GM18505 (cell line): ENCODE results near the gene CTAG2.
"Not testable (repeated sequence)": the region's sequence is repeated elsewhere in the genome, so short reads cannot be mapped to it uniquely, and the experiment has no call there.

Experiments
- ATAC-seq: cut with Tn5 transposase; IDR thresholded peaks from one replicate; pipeline ENCODE4 v1.9.1; 2021; ENCODE audit not compliant: unreplicated experiment
- POLR2A ChIP-seq: IDR thresholded peaks from 4 replicates; pipeline ENCODE4 v1.6.1; 2011; ENCODE audit warnings: borderline replicate concordance; ENCODE audit not compliant: insufficient read depth, insufficient read length; ENCODE audit errors: extremely low read depth

Gene CTAG2

GRCh38 chrX:154655786-154656185 lies 2.4 kb upstream of the CTAG2 start:
- TF ChIP-seq POLR2A = no peak
- no peak for ATAC-seq

GRCh38 chrX:154655346-154655745 lies 2.0 kb upstream of the CTAG2 start:
- no peak for TF ChIP-seq POLR2A

GRCh38 chrX:154654925-154655324 lies 1.5 kb upstream of the CTAG2 start:
- no peak for ATAC-seq
- no peak for TF ChIP-seq POLR2A

More at GRCh38 chrX:154655346-154655745, 2.0 kb upstream of the CTAG2 start:
- no peak for ATAC-seq

- no peak for TF ChIP-seq POLR2A
- no peak for ATAC-seq
These were observed 993 bp upstream of the CTAG2 start for GRCh38 chrX:154654372-154654771.

- no peak for ATAC-seq
- no peak for TF ChIP-seq POLR2A
These were observed 354 bp downstream of the CTAG2 start for GRCh38 chrX:154653048-154653401.

GRCh38 chrX:154652311-154653047 lies 900 bp downstream of the CTAG2 start:
- ATAC-seq = no peak
- TF ChIP-seq POLR2A = no peak

- ATAC-seq = no peak
- no peak for TF ChIP-seq POLR2A
These were observed 3.2 kb downstream of the CTAG2 start for GRCh38 chrX:154650221-154650510.

- ATAC-seq = no peak
- no peak for TF ChIP-seq POLR2A
These were observed 3.7 kb downstream of the CTAG2 start for GRCh38 chrX:154649503-154650220.

- ATAC-seq = no peak
- no peak for TF ChIP-seq POLR2A
These were observed 4.4 kb downstream of the CTAG2 start for GRCh38 chrX:154648931-154649330.

GRCh38 chrX:154645745-154646378 lies 7.5 kb downstream of the CTAG2 start:
- ATAC-seq = not testable (repeated sequence)

GRCh38 chrX:154643708-154644107 lies 9.7 kb downstream of the CTAG2 start:
- not testable (repeated sequence) for ATAC-seq

- ATAC-seq = not testable (repeated sequence)
These were observed 11.6 kb downstream of the CTAG2 start for GRCh38 chrX:154641740-154642139.

GRCh38 chrX:154633661-154634060 lies 19.7 kb downstream of the CTAG2 start:
- ATAC-seq = not testable (repeated sequence)

- ATAC-seq = not testable (repeated sequence)
These were observed 22.4 kb downstream of the CTAG2 start for GRCh38 chrX:154630949-154631348.

- not testable (repeated sequence) for ATAC-seq
These were observed 24.4 kb downstream of the CTAG2 start for GRCh38 chrX:154628960-154629359.

- ATAC-seq = not testable (repeated sequence)
These were observed 32.5 kb downstream of the CTAG2 start for GRCh38 chrX:154620767-154621414.

GRCh38 chrX:154619182-154619581 lies 34.2 kb downstream of the CTAG2 start, which contains the start of gene CTAG1B:
Gene CTAG1B, minus strand, starts transcription at chrX:154619282. Its CDS starts 64 bp downstream, at chrX:154619218.
- ATAC-seq = not testable (repeated sequence)

- not testable (repeated sequence) for ATAC-seq
These were observed 39.8 kb downstream of the CTAG2 start for GRCh38 chrX:154613586-154613985.

- ATAC-seq = not testable (repeated sequence)
These were observed 42.2 kb downstream of the CTAG2 start for GRCh38 chrX:154611146-154611545.
